HepG2 (cell line): ENCODE measurements around the gene CPLX1. TPM values are rescaled to one million over a fixed set of nuclear protein-coding genes. Genes with fewer than 3 reads are reported as not detected.

Source experiments
- ATAC-seq: fragments of 200-7000 bp; cut with Tn5 transposase; 3 replicates; pipeline ENCODE4 v1.9.1; 2020; ENCODE audit warnings: mild to moderate bottlenecking, moderate library complexity
- BruUV-seq: library from RNA; stranded (reverse); fragments of 400-500 nt; replicated peaks from 2 replicates; lab custom pipeline; 2021; lab: Mats Ljungman, UMichigan
- CTCF ChIA-PET: fragments of 300-600 bp; formaldehyde crosslinking; extraction: SDS; loops from one replicate; lab custom pipeline; 2021; ENCODE audit warnings: low total read pairs, inconsistent platforms, low intra/inter-chr PET ratio; lab: Yijun Ruan, JAX
- POLR2A ChIA-PET: fragments of 350-600 bp; sonication (Branson Sonifier 250); formaldehyde crosslinking; loops from one replicate; lab custom pipeline; 2020; ENCODE audit warnings: antibody characterized with exemption, inconsistent platforms; lab: Yijun Ruan, JAX
- DNase-seq: peaks from one replicate; pipeline ENCODE4 v3.0.0-alpha.2; 2015; ENCODE audit warnings: low spot score
- FAIRE-seq: peaks from 3 replicates; lab custom pipeline; 2011; peaks lifted over from hg19 to GRCh38; lab: Jason Lieb, UNC
- H2AFZ ChIP-seq: one replicate; pipeline ENCODE4 v1.6.1; 2011; ENCODE audit warnings: low read length, inconsistent platforms
- H3K27ac ChIP-seq: fragments of 300-600 bp; 3 replicates; pipeline ENCODE4 v1.8.0; 2011; ENCODE audit warnings: mixed run types, mild to moderate bottlenecking, mixed read lengths, low read length, inconsistent platforms; ENCODE audit not compliant: insufficient read depth; ENCODE audit errors: extremely low read length
- H3K27me3 ChIP-seq, 2 experiments: fragments of 200-600 bp in 1 of 2; 2 replicates in 1 of 2; 3 replicates in 1 of 2; pipeline versions ENCODE4 v1.6.0 to v1.8.0; 2011; ENCODE audit warnings: low read length in 2 of 2, mild to moderate bottlenecking in 2 of 2, moderate library complexity in 2 of 2, inconsistent platforms in 1 of 2; ENCODE audit not compliant: insufficient read depth in 2 of 2, control insufficient read depth in 1 of 2
- H3K36me3 ChIP-seq, 2 experiments: fragments of 200-600 bp in 1 of 2; replicated peaks in 1 of 2; 2 replicates in 1 of 2; 3 replicates in 1 of 2; pipeline versions ENCODE4 v1.5.1 to v1.8.0; 2011; ENCODE audit warnings: low read length in 2 of 2, inconsistent platforms in 1 of 2; ENCODE audit not compliant: insufficient read depth in 2 of 2, control insufficient read depth in 1 of 2
- H3K4me1 ChIP-seq: 2 replicates; pipeline ENCODE4 v1.5.1; 2012; ENCODE audit warnings: low read length, inconsistent platforms; ENCODE audit not compliant: insufficient read depth
- H3K4me2 ChIP-seq: 2 replicates; pipeline ENCODE4 v1.6.0; 2011; ENCODE audit warnings: low read depth, low read length, inconsistent platforms
- H3K4me3 ChIP-seq, 3 experiments: fragments of 200-600 bp in 1 of 3; sonication (generic), shearing (Covaris generic) in 1 of 3; replicated peaks in 1 of 3; 2 replicates each; pipeline ENCODE4 v1.5.1; 2011 to 2016; ENCODE audit warnings: low read length in 3 of 3, inconsistent platforms in 2 of 3, low read depth in 2 of 3, mild to moderate bottlenecking in 2 of 3, control low read depth in 1 of 3, mixed read lengths in 1 of 3; ENCODE audit not compliant: insufficient read depth in 1 of 3
- H3K79me2 ChIP-seq: one replicate; pipeline ENCODE4 v1.6.1; 2011; ENCODE audit warnings: low read length, inconsistent platforms; ENCODE audit not compliant: insufficient read depth
- H3K9ac ChIP-seq: 2 replicates; pipeline ENCODE4 v1.6.0; 2011; ENCODE audit warnings: mild to moderate bottlenecking, low read depth, low read length, inconsistent platforms; ENCODE audit not compliant: insufficient read depth
- H3K9me3 ChIP-seq: 2 replicates; pipeline ENCODE4 v1.5.1; 2012; ENCODE audit warnings: mild to moderate bottlenecking, low read length
- H4K20me1 ChIP-seq: 2 replicates; pipeline ENCODE4 v1.6.0; 2011; ENCODE audit warnings: inconsistent platforms, mild to moderate bottlenecking, low read length, moderate library complexity; ENCODE audit not compliant: insufficient read depth
- AGO1 ChIP-seq: fragments of 200-400 bp; formaldehyde crosslinking; IDR thresholded peaks from 2 replicates; pipeline ENCODE4 v1.6.1; 2017; ENCODE audit warnings: mild to moderate bottlenecking, low read depth, low read length, moderate library complexity; ENCODE audit not compliant: poor library complexity, severe bottlenecking
- EHMT2 ChIP-seq: fragments of 200-600 bp; sonication (generic); IDR thresholded peaks from 2 replicates; pipeline ENCODE4 v1.7.0; 2017; ENCODE audit warnings: antibody characterized with exemption, low read depth, low read length, borderline replicate concordance
- NR2F1 ChIP-seq, 2 experiments: fragments of 450-650 bp in 1 of 2; formaldehyde crosslinking in 1 of 2; IDR thresholded peaks; 2 replicates each; pipeline versions ENCODE4 v1.5.0 to v1.6.1; 2016 to 2020; ENCODE audit warnings: mild to moderate bottlenecking in 1 of 2, missing compliant biosample characterization in 1 of 2, missing genetic modification reagents in 1 of 2, moderate library complexity in 1 of 2
- NR2F2 ChIP-seq: IDR thresholded peaks from 2 replicates; pipeline ENCODE4 v1.6.1; 2012; ENCODE audit warnings: low read depth, inconsistent platforms, borderline replicate concordance
- POLR2AphosphoS5 ChIP-seq: IDR thresholded peaks from 2 replicates; pipeline ENCODE4 v1.6.1; 2012; ENCODE audit warnings: low read depth, low read length
- POLR2G ChIP-seq: fragments of 200-400 bp; formaldehyde crosslinking; IDR thresholded peaks from 2 replicates; pipeline ENCODE4 v1.6.1; 2018; ENCODE audit warnings: mild to moderate bottlenecking, low read depth, low read length, moderate library complexity
- SRSF1 ChIP-seq: fragments of 200-400 bp; formaldehyde crosslinking; optimal IDR thresholded peaks from 2 replicates; pipeline ENCODE3; 2017; ENCODE audit warnings: mild to moderate bottlenecking, low read depth, low read length, moderate library complexity
- ZNF143 ChIP-seq: sonication (generic); formaldehyde crosslinking; IDR thresholded peaks from 2 replicates; pipeline ENCODE4 v1.4.0; 2020; ENCODE audit warnings: missing genetic modification reagents
- ZNF607 ChIP-seq: sonication (generic); formaldehyde crosslinking; IDR thresholded peaks from 2 replicates; pipeline ENCODE4 v1.5.1; 2020; ENCODE audit warnings: missing genetic modification reagents, mild to moderate bottlenecking, borderline replicate concordance
- WGBS: methylation state at CpG from one replicate; pipeline ENCODE4 v1.1.6; 2017; ENCODE audit warnings: low lambda C conversion rate; 5-methylcytosine and 5-hydroxymethylcytosine counted together
- in situ Hi-C: cut with HindIII; loops from 2 replicates; pipeline ENCODE4 v1.10.0; 2017; ENCODE audit warnings: low pct_unique_long_range_greater_than_20kb; ENCODE audit not compliant: extremely low pct_ligation_motif_present
- intact Hi-C: fragments of 100-400 bp; cut with micrococcal nuclease; formaldehyde crosslinking; loops from one replicate; pipeline ENCODE4 v1.10.0; 2022; ENCODE audit not compliant: unreplicated experiment
- polyA plus RNA-seq, 8 experiments: library from polyadenylated mRNA; depleted of rRNA in 3 of 8; stranded (reverse) in 7 of 8; unstranded in 1 of 8; fragments of >200 nt; fragmentation: Illumina TruSeq in 4 of 8; extraction: Trizol in 4 of 8; gene quantifications; 2 replicates each; pipeline versions ENCODE4 v1.2.1 to v1.2.3, GENCODE V29; 2011 to 2016; ENCODE audit warnings: low read depth in 4 of 8, missing spikeins in 1 of 8, mixed read lengths in 1 of 8; ENCODE audit not compliant: insufficient read depth in 1 of 8
- total RNA-seq, 5 experiments: library from RNA; depleted of rRNA; stranded (reverse); fragments of >200 nt; fragmentation: Illumina TruSeq; extraction: Trizol; gene quantifications; 2 replicates each; pipeline ENCODE4 v1.2.3, GENCODE V29; 2016; ENCODE audit warnings: low read depth in 1 of 5
- TF ChIP-seq, protein P1 (sequence below): sonication (generic); formaldehyde crosslinking; IDR thresholded peaks from 2 replicates; pipeline ENCODE4; 2020; ENCODE audit warnings: missing genetic modification reagents, mild to moderate bottlenecking, borderline replicate concordance
- TF ChIP-seq, protein P2 (sequence below): sonication (generic); formaldehyde crosslinking; IDR thresholded peaks from 2 replicates; pipeline ENCODE4 v1.8.0; 2023; ENCODE audit warnings: mild to moderate bottlenecking, missing genetic modification reagents

The CPLX1 gene
- total and polyA plus RNA-seq, 2 of the 13 experiments (the other 11 are each of a cell fraction or from before 2014, with no cell fraction given) = 0.18 TPM

DNA sequence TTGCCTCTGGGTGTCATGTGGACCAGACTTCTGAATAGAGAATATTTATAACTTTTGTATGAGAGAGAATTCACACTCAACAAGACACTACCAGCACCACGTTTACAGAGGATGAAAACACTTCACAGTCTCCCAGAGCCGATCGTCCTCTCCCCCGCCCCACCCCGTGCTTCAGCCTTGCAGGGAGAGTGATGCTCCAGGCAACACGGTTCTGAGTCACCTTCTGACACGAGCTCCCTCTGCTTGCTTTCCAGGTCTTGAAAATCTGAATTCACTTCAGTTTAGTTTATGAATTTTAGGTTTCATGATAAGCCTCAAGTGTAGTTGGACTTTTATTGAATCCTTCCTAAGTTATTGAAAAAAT is 59.8 kb downstream of the CPLX1 start:
- Histone ChIP-seq H3K79me2 (peaks cover 11% of the 10 kb centered on the region), H2AFZ (no peak overlapping the region), H3K4me2 (no peak overlapping the region), H3K9me3 (no peaks in the 10 kb centered on the region), H3K4me3 (no peak overlapping the region), H3K36me3 (peaks cover 19 to 68% of the 10 kb centered on the region in 2 experiments), H3K27ac (no peak overlapping the region), H3K27me3 (no peaks in the 10 kb centered on the region), H4K20me1 (peaks cover 19% of the 10 kb centered on the region), H3K9ac (no peak overlapping the region), H3K4me1 (peaks cover 10% of the 10 kb centered on the region)
- intact Hi-C loops = no loop called here
- BruUV-seq = no TSS peak
- TF ChIP-seq ZNF143 (CRISPR knock-in tag) (no peak), NR2F2 (0 out of 2 replicates have a peak, but pooled peaks have one; percentile 15), SRSF1 (no peak), EHMT2 (no peak), NR2F1 (CRISPR knock-in tag; IDR thresholded peaks at IDR 0.05) (no peak), POLR2AphosphoS5 (peak; percentile 41; the same call in 1 of the 2 replicates), POLR2G (peak; percentile 37), AGO1 (peak; percentile 17), ZNF607 (no peak)
- TF ChIP-seq, protein P1, sequence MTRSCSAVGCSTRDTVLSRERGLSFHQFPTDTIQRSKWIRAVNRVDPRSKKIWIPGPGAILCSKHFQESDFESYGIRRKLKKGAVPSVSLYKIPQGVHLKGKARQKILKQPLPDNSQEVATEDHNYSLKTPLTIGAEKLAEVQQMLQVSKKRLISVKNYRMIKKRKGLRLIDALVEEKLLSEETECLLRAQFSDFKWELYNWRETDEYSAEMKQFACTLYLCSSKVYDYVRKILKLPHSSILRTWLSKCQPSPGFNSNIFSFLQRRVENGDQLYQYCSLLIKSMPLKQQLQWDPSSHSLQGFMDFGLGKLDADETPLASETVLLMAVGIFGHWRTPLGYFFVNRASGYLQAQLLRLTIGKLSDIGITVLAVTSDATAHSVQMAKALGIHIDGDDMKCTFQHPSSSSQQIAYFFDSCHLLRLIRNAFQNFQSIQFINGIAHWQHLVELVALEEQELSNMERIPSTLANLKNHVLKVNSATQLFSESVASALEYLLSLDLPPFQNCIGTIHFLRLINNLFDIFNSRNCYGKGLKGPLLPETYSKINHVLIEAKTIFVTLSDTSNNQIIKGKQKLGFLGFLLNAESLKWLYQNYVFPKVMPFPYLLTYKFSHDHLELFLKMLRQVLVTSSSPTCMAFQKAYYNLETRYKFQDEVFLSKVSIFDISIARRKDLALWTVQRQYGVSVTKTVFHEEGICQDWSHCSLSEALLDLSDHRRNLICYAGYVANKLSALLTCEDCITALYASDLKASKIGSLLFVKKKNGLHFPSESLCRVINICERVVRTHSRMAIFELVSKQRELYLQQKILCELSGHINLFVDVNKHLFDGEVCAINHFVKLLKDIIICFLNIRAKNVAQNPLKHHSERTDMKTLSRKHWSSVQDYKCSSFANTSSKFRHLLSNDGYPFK = no peak
- TF ChIP-seq, protein P2, sequence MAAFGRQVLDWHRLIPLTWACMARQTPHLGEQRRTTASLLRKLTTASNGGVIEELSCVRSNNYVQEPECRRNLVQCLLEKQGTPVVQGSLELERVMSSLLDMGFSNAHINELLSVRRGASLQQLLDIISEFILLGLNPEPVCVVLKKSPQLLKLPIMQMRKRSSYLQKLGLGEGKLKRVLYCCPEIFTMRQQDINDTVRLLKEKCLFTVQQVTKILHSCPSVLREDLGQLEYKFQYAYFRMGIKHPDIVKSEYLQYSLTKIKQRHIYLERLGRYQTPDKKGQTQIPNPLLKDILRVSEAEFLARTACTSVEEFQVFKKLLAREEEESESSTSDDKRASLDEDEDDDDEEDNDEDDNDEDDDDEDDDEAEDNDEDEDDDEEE = no peak
- ChIA-PET POLR2A (interaction anchor here (1.2 to 1.7 kb wide), 2 partner anchors 9 to 16 kb away, joined by 3 to 4 read pairs; no protein-coding TSS in a partner anchor), CTCF (no interaction called here)
- in situ Hi-C loops = no loop called here
- WGBS = 94% methylated on average over 7 of the region's 7 CpGs
- 0 out of 3 replicates have a peak, but pooled peaks have one; percentile 1 for ATAC-seq
- no peak for DNase-seq
- FAIRE-seq = no peak
